HG03460 (cell line): Measurements from ENCODE around the gene AQP12A.

Experiments
- ATAC-seq: cut with Tn5 transposase; IDR thresholded peaks from one replicate; pipeline ENCODE4 v1.9.1; 2021; ENCODE audit not compliant: unreplicated experiment

The AQP12A gene

GRCh38 chr2:240707043-240707756 lies 15.5 kb downstream of the AQP12A start:
- ATAC-seq: no peak

GRCh38 chr2:240707821-240708220 lies 16.2 kb downstream of the AQP12A start:
- no peak for ATAC-seq

GRCh38 chr2:240708457-240708856 lies 16.8 kb downstream of the AQP12A start:
- ATAC-seq: no peak

- ATAC-seq: no peak
Observed at GRCh38 chr2:240711296-240711695, 19.6 kb downstream of the AQP12A start.

- ATAC-seq: no peak
Observed at GRCh38 chr2:240711701-240712100, 20.0 kb downstream of the AQP12A start.

- ATAC-seq: no peak
Observed at GRCh38 chr2:240712121-240712520, 20.5 kb downstream of the AQP12A start.

- ATAC-seq: no peak
Observed at GRCh38 chr2:240713071-240713927, 21.6 kb downstream of the AQP12A start.

GRCh38 chr2:240713928-240714746 lies 22.5 kb downstream of the AQP12A start:
- ATAC-seq: no peak

- no peak for ATAC-seq
Observed at GRCh38 chr2:240714747-240715725, 23.4 kb downstream of the AQP12A start.

- no peak for ATAC-seq
Observed at GRCh38 chr2:240716130-240716798, 24.6 kb downstream of the AQP12A start.

GRCh38 chr2:240717181-240717641 lies 25.5 kb downstream of the AQP12A start:
- ATAC-seq: no peak

GRCh38 chr2:240717681-240718581 lies 26.3 kb downstream of the AQP12A start:
- ATAC-seq: no peak

- ATAC-seq: no peak
Observed at GRCh38 chr2:240718896-240719490, 27.3 kb downstream of the AQP12A start.

- ATAC-seq: no peak
Observed at GRCh38 chr2:240719676-240720545, 28.2 kb downstream of the AQP12A start.

- no peak for ATAC-seq
Observed at GRCh38 chr2:240720686-240721595, 29.3 kb downstream of the AQP12A start.

- ATAC-seq: no peak
Observed at GRCh38 chr2:240721596-240722180, 30.0 kb downstream of the AQP12A start.
